GM10266 (cell line): ENCODE measurements around the gene FAM222A.

Source experiments
- DNase-seq: peaks from one replicate; pipeline ENCODE4 v3.0.0; 2012; ENCODE audit errors: extremely low spot score
- CTCF ChIP-seq: IDR thresholded peaks from 2 replicates; pipeline ENCODE4 v1.5.1; 2012; ENCODE audit warnings: mild to moderate bottlenecking, low read depth; ENCODE audit not compliant: control insufficient read depth, insufficient read depth; ENCODE audit errors: missing control alignments

Gene FAM222A

GRCh38 chr12:109782326-109782703, 68.7 kb downstream of the FAM222A start:
- DNase-seq: no peak
- no peak for TF ChIP-seq CTCF

DNA sequence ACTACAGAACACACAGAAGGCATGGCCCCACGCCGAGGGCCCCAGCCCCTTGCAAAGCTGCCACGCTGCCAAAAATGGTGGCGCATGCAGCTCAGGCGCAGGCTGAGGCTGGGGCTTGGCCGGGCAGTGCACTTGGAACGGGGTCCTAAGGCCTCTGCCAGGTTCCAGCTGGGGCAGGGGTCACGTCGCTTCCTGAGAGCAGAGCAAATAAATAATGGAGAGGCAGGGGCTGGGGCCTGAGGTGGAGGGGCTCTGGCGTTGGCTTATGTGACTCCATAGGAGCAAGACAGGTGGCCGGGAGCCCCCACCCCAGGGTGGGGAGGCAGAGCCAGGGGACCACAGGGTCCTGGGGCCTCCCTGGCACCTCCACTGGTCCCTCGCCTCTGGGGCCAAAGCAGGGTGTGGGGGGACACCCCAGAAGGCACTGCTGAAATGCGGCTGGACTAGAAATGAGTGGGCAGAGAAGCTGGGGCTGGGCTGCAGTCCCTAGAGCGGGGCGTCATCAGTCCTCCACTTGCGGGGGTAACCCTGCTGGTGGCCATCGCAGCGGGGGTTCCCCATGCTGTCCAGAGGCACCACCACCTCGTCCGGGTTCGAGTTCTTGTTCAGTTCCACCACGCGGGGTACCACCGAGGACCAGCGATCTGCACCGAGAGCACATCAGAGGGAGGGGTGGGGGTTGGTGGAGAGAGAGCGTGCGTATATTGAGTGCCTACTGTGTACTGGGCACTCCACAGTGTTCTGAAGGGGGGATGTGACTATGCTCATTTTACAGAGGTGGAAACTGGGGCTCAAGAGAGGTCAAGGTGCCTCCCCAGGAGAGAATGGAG, 69.7 kb downstream of the FAM222A start:
- DNase-seq: no peak
- no peak for TF ChIP-seq CTCF

- no peak for TF ChIP-seq CTCF
- DNase-seq: no peak
These were observed 70.3 kb downstream of the FAM222A start for GRCh38 chr12:109783965-109784244.

DNA sequence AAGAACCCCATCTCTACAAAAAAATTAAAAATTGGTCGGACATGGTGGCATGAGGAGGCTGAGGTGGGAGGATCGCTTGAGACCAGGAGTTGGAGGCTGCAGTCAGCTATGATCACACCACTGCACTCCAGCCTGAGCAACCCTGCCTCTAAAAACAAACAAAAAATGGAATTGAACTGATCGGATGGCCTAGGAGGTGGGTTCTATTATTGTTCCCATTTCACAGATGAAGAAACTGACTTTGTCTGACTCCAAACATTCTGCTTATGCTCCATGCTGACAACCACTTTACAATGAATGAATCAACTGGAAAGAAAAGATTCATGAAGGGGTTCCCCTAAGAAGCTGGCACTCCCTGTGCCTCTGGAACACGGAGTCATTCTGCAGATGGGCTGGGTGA, 72.2 kb downstream of the FAM222A start:
- no peak for DNase-seq
- no peak for TF ChIP-seq CTCF

DNA sequence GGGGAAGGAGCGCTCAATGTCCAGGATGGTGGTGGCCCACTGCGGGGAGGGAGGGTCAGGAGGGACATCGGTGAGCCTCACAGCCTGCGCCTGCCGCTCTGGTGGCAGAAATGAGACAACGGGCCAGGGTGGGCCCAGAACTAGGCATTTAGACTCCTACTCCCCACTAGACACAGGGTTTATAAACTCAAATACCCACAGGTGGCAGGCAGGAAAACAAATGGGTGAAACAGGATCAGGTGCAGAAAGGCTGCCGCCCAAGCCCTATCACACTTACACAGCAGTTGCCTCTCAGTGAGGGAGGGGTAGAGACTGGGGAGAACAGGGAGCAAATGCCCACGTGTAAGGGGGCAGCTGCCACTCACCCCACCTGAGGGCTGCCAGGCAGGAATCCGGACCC, 73.2 kb downstream of the FAM222A start:
- no peak for DNase-seq
- TF ChIP-seq CTCF: no peak

GRCh38 chr12:109789526-109790048, 76.0 kb downstream of the FAM222A start:
- TF ChIP-seq CTCF: no peak

GRCh38 chr12:109792992-109793391, 79.4 kb downstream of the FAM222A start:
- DNase-seq: no peak
- TF ChIP-seq CTCF: no peak

More at GRCh38 chr12:109789526-109790048, 76.0 kb downstream of the FAM222A start:
- no peak for DNase-seq
